Lower leg skin (tissue), 4 donors: ENCODE data around the gene FLRT2. TPM values are rescaled to one million over a fixed set of nuclear protein-coding genes. Genes with fewer than 3 reads are reported as not detected.

Source experiments
- DNase-seq, 2 donors: peaks; one replicate each; pipeline ENCODE4 v3.0.0-alpha.2; 2019; ENCODE audit warnings: low spot score in 2 of 2
- H3K4me3 ChIP-seq: fragments of 200-600 bp; sonication (generic); 2 replicates; pipeline ENCODE4 v1.5.1; 2017; ENCODE audit warnings: mild to moderate bottlenecking, low read depth; ENCODE audit not compliant: poor library complexity, severe bottlenecking
- CTCF ChIP-seq, 3 donors: fragments of 450-650 bp; IDR thresholded peaks; one replicate each; pipeline ENCODE4 v1.5.1; 2016; ENCODE audit warnings: antibody characterized with exemption in 3 of 3, mild to moderate bottlenecking in 3 of 3, moderate library complexity in 2 of 3
- POLR2A ChIP-seq, 2 donors: fragments of 450-650 bp; IDR thresholded peaks; one replicate each; pipeline ENCODE4 v1.6.1; 2016 to 2017; ENCODE audit warnings: antibody characterized with exemption in 2 of 2, mild to moderate bottlenecking in 1 of 2, moderate library complexity in 1 of 2
- WGBS, 2 donors: methylation state at CpG; one replicate each; pipeline ENCODE4 v1.1.5; 2018; 5-methylcytosine and 5-hydroxymethylcytosine counted together
- intact Hi-C: fragments of 100-400 bp; cut with DNase I; formaldehyde crosslinking; loops from one replicate; pipeline ENCODE4 v1.15.0; 2023; ENCODE audit warnings: low total_unique reads
- total RNA-seq, 4 donors: library from RNA; depleted of rRNA; stranded (reverse); fragments of >200 nt; gene quantifications; one replicate each; pipeline ENCODE4 v1.1.0, GENCODE V29; 2016

The FLRT2 gene
- total RNA-seq, 4 donors from 2014 or later, result 11.5 to 36.5 (median 28.0) TPM

GRCh38 chr14:85516239-85517113 is 13.5 kb upstream of the FLRT2 start:
- intact Hi-C loops, result no loop called here
- 40 to 43% methylated on average over 5 of the region's 5 CpGs for WGBS, 2 donors
- DNase-seq, result no peak
- no peak overlapping the region for H3K4me3 ChIP-seq
- TF ChIP-seq CTCF (IDR thresholded peaks at IDR 0.05) (no peak), POLR2A (IDR thresholded peaks at IDR 0.05) (no peak)

- no peak overlapping the region for H3K4me3 ChIP-seq
- no peak for DNase-seq
- WGBS, 2 donors, result 88 to 97% methylated on average over 2 of the region's 2 CpGs
- TF ChIP-seq CTCF (IDR thresholded peaks at IDR 0.05) (no peak), POLR2A (IDR thresholded peaks at IDR 0.05) (no peak)
- intact Hi-C loops, result no loop called here
Measured at GRCh38 chr14:85517114-85517688, 12.7 kb upstream of the FLRT2 start.

- 90 to 92% methylated on average over 1 of the region's 1 CpG for WGBS, 2 donors
- intact Hi-C loops, result no loop called here
- H3K4me3 ChIP-seq, result no peak overlapping the region
- TF ChIP-seq POLR2A (IDR thresholded peaks at IDR 0.05) (no peak), CTCF (IDR thresholded peaks at IDR 0.05) (no peak)
- no peak for DNase-seq
Measured at GRCh38 chr14:85519661-85520305, 10.2 kb upstream of the FLRT2 start.

GRCh38 chr14:85520581-85520980 is 9.4 kb upstream of the FLRT2 start:
- no peak for DNase-seq
- WGBS, 2 donors, result 86 to 90% methylated on average over 4 of the region's 4 CpGs
- TF ChIP-seq CTCF (IDR thresholded peaks at IDR 0.05) (no peak), POLR2A (IDR thresholded peaks at IDR 0.05) (no peak)
- H3K4me3 ChIP-seq, result no peak overlapping the region
- intact Hi-C loops, result no loop called here

GRCh38 chr14:85523624-85524023 is 6.3 kb upstream of the FLRT2 start:
- H3K4me3 ChIP-seq, result no peak overlapping the region
- TF ChIP-seq CTCF (IDR thresholded peaks at IDR 0.05) (no peak), POLR2A (IDR thresholded peaks at IDR 0.05) (no peak)
- intact Hi-C loops, result no loop called here
- DNase-seq, result no peak
- WGBS, 2 donors, result 87 to 91% methylated on average over 2 of the region's 2 CpGs
